ENCODE measurements around the gene SLC18A3. TPM values are rescaled to one million over a fixed set of nuclear protein-coding genes. Genes with fewer than 3 reads are reported as not detected.
A peak's percentile ranks its signal among the peaks of the same experiment; 100 is the strongest.

Gene SLC18A3
- total RNA-seq, 2 experiments from 2014 or later = not detected

DNA sequence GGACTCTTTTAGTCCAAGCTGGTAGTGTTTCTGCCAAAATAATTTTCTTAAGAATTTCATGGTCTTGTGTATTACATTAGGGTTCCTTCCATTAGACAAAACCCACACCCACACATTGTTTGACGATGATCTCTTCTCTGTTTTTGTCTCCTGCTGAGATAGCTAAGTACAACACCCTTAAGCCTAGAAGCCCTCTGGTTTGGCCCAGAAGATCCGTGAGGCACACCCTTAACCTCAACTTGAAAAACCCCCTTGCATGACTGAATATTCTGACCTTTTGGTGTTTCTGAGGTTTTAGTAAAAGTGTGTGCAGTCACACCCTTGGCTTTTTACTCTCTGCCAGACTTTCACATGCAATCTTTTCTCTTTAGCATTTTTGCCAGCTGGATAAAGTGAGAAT lies 41.9 kb upstream of the SLC18A3 start:
- peaks cover 16% of the 10 kb centered on the region for H3K4me1 Mint-ChIP-seq (ENCODE audit: low read depth)
- DNase-seq = peak; percentile 38
- no peak overlapping the region for H3K4me3 Mint-ChIP-seq
- no peaks in the 10 kb centered on the region for H3K9me3 Mint-ChIP-seq
- H3K36me3 Mint-ChIP-seq (ENCODE audit: low read depth) = no peaks in the 10 kb centered on the region
- intact Hi-C loops (cut with micrococcal nuclease) = no loop called here
- TF ChIP-seq, protein P1, sequence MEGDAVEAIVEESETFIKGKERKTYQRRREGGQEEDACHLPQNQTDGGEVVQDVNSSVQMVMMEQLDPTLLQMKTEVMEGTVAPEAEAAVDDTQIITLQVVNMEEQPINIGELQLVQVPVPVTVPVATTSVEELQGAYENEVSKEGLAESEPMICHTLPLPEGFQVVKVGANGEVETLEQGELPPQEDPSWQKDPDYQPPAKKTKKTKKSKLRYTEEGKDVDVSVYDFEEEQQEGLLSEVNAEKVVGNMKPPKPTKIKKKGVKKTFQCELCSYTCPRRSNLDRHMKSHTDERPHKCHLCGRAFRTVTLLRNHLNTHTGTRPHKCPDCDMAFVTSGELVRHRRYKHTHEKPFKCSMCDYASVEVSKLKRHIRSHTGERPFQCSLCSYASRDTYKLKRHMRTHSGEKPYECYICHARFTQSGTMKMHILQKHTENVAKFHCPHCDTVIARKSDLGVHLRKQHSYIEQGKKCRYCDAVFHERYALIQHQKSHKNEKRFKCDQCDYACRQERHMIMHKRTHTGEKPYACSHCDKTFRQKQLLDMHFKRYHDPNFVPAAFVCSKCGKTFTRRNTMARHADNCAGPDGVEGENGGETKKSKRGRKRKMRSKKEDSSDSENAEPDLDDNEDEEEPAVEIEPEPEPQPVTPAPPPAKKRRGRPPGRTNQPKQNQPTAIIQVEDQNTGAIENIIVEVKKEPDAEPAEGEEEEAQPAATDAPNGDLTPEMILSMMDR (IDR thresholded peaks at IDR 0.05) = no peak
- ChIA-PET POLR2A (no interaction called here), CTCF (interaction anchor here (1.4 kb wide), 1 partner anchor 25 kb away, joined by 3 read pairs; no protein-coding TSS in a partner anchor)
- peaks cover 33% of the 10 kb centered on the region for H3K27me3 Mint-ChIP-seq
- peak overlapping the region; percentile 52 for H3K27ac Mint-ChIP-seq
- peak; percentile 70 for ATAC-seq

DNA sequence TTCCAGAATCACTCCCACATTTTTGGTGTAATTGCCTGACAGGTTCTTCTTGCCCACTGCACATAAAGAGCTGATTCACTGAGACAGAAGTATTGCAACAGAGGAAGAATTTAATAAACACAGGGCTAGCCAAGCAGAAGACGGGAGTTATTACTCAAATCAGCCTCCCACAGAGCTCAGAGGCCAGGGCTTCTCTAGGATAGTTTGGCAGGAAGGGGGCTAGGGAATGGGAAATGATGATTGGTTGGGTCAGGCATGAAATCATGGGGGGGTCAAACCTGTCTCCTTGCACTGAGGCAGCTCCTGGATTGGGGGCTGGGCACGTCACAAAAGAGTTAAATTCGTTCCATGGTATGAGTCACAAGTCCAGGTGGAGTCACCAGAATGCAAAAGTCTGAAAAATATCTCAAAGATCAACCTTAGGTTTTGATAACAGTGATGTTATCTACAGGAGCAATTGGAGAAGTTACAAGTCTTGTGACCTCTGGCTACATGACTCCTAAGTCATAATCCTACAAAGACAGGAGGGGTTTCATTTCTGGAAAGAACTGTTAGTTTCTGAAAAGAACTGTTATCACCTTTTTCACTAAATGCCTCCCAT lies 41.0 kb upstream of the SLC18A3 start:
- ATAC-seq = peak; percentile 22
- Mint-ChIP-seq H3K4me1 (ENCODE audit: low read depth) (peaks cover 16% of the 10 kb centered on the region), H3K27ac (peak overlapping the region; percentile 8), H3K36me3 (ENCODE audit: low read depth) (no peaks in the 10 kb centered on the region), H3K9me3 (no peaks in the 10 kb centered on the region), H3K4me3 (no peak overlapping the region), H3K27me3 (peaks cover 26% of the 10 kb centered on the region)
- TF ChIP-seq, protein P1 (IDR thresholded peaks at IDR 0.05) = no peak
- ChIA-PET POLR2A (no interaction called here), CTCF (interaction anchor here (1.4 kb wide), 1 partner anchor 24 kb away, joined by 3 read pairs; no protein-coding TSS in a partner anchor)
- no peak for DNase-seq
- intact Hi-C loops (cut with micrococcal nuclease) = no loop called here

DNA sequence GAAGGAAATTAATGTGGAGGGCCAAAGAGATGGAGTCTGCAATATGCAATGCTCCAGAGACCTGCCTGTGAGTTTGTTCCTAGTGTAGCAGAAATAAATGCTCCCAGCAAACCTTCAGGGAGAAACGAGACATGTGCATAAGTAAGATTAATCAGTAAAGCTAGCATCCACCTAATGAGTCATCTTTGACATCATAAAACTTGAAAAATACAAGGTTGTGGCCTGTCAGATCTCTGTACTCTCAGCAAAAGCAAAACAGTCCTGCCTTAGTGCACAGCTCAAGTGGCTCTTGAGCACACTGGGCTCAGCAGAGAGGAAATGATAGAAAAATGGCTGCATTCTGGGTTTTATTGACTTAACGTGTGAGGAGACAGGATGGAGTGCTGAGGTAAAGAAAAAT lies 38.7 kb upstream of the SLC18A3 start:
- Mint-ChIP-seq H3K4me1 (ENCODE audit: low read depth) (peaks cover 16% of the 10 kb centered on the region), H3K9me3 (no peaks in the 10 kb centered on the region), H3K36me3 (ENCODE audit: low read depth) (no peaks in the 10 kb centered on the region), H3K27me3 (peaks cover 25% of the 10 kb centered on the region), H3K27ac (no peak overlapping the region), H3K4me3 (no peak overlapping the region)
- TF ChIP-seq, protein P1 (IDR thresholded peaks at IDR 0.05) = no peak
- POLR2A ChIA-PET = no interaction called here
- DNase-seq = no peak
- intact Hi-C loops (cut with micrococcal nuclease) = no loop called here
- peak; percentile 46 for ATAC-seq
- CTCF ChIA-PET = no interaction called here

DNA sequence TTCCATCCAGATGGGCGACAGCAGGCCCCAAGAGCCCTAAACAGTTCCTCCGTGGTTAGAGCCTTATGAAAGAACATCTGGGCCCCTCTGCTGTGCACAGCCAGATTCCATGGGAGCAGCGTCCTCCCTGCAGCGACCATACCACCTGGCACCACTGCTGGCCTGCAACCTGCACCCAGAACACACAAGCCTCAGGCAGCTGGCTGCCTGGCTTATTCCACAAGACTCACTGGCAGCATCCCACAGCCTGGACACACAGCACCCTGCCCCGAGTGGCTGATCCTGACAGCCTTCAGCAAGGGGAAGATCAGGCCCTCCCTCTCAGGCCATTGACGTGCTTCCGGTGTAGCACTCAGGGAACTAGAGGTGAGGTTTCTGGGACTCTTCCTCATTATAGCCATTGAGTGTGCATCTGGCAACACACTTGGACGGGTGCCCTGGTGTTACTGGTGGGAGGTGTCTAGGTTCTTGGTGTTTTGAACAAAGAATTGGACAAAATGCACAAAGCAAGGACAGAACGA lies 37.5 kb upstream of the SLC18A3 start:
- TF ChIP-seq, protein P1 (IDR thresholded peaks at IDR 0.05) = no peak
- DNase-seq (no peak), ATAC-seq (no peak)
- Mint-ChIP-seq H3K9me3 (no peaks in the 10 kb centered on the region), H3K4me1 (ENCODE audit: low read depth) (peaks cover 16% of the 10 kb centered on the region), H3K27ac (no peak overlapping the region), H3K4me3 (no peak overlapping the region), H3K36me3 (ENCODE audit: low read depth) (no peaks in the 10 kb centered on the region), H3K27me3 (peaks cover 22% of the 10 kb centered on the region)
- CTCF ChIA-PET = no interaction called here
- intact Hi-C loops (cut with micrococcal nuclease) = no loop called here
- POLR2A ChIA-PET = no interaction called here

DNA sequence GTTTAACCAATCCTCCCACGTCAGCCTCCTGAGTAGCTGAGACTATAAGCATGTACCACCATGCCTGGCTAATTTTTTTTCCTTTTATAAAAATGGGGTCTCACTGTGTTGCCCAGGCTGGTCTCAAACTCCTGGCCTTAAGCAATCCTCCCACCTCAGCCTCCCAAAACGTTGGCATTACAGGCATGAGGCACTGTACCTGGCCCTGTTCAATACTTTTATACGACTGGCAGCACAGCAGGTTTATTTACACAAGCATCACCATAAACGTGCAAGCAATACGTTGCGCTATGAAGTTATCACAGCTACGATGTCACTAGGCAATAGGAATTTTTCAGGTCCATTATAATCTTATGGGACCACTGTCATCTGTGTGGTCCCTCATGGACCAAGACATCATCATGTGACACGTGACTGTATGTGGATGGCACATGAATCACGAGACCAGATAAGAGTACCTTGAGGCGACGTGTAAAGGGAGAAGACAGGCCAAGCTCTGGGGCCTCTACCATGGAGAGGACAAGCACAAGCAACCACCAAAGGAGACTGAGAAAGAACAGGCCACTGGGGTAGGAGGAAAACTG lies 34.5 kb upstream of the SLC18A3 start:
- no peaks in the 10 kb centered on the region for H3K4me1 Mint-ChIP-seq (ENCODE audit: low read depth)
- ChIA-PET CTCF (no interaction called here), POLR2A (no interaction called here)
- no peak overlapping the region for H3K4me3 Mint-ChIP-seq
- peaks cover 21% of the 10 kb centered on the region for H3K27me3 Mint-ChIP-seq
- DNase-seq (no peak), ATAC-seq (no peak)
- TF ChIP-seq, protein P1 (IDR thresholded peaks at IDR 0.05) = no peak
- H3K36me3 Mint-ChIP-seq (ENCODE audit: low read depth) = no peaks in the 10 kb centered on the region
- intact Hi-C loops (cut with micrococcal nuclease) = no loop called here
- H3K27ac Mint-ChIP-seq = no peak overlapping the region
- no peaks in the 10 kb centered on the region for H3K9me3 Mint-ChIP-seq
